GM19023 (cell line): ENCODE results near the gene RSKR.
"Not testable (repeated sequence)": the region's sequence is repeated elsewhere in the genome, so short reads cannot be mapped to it uniquely, and the experiment has no call there.

Experiments used
- ATAC-seq: cut with Tn5 transposase; IDR thresholded peaks from one replicate; pipeline ENCODE4 v1.9.1; 2021; ENCODE audit warnings: mild to moderate bottlenecking, moderate library complexity; ENCODE audit not compliant: unreplicated experiment

Gene RSKR

GRCh38 chr17:28578246-28579195 lies 35.5 kb downstream of the RSKR start:
- ATAC-seq, result no peak

GRCh38 chr17:28577466-28577824 lies 36.5 kb downstream of the RSKR start:
- ATAC-seq, result no peak

GRCh38 chr17:28576758-28577465 lies 37.1 kb downstream of the RSKR start, which contains the start of gene ALDOC:
ALDOC (minus strand) TSS chr17:28576895; CDS start chr17:28575532, 1,363 bp downstream.
- ATAC-seq, result peak; percentile 87

GRCh38 chr17:28576016-28576415 lies 38.0 kb downstream of the RSKR start:
- ATAC-seq, result not testable (repeated sequence)

- no peak for ATAC-seq
Observed at GRCh38 chr17:28575126-28575795, 38.7 kb downstream of the RSKR start.

GRCh38 chr17:28574526-28574925 lies 39.5 kb downstream of the RSKR start:
- ATAC-seq, result no peak

- ATAC-seq, result no peak
Observed at GRCh38 chr17:28573966-28574480, 40.0 kb downstream of the RSKR start.

- no peak for ATAC-seq
Observed at GRCh38 chr17:28573521-28573920, 40.5 kb downstream of the RSKR start.

GRCh38 chr17:28573040-28573380 lies 41.0 kb downstream of the RSKR start:
- ATAC-seq, result no peak

GRCh38 chr17:28572259-28573039 lies 41.5 kb downstream of the RSKR start:
- no peak for ATAC-seq

GRCh38 chr17:28571361-28572122 lies 42.4 kb downstream of the RSKR start, which contains the start of gene PIGS:
PIGS (minus strand) TSS chr17:28571524; CDS start chr17:28571496, 28 bp downstream.
- peak; percentile 89 for ATAC-seq

GRCh38 chr17:28570716-28571360 lies 43.1 kb downstream of the RSKR start:
- peak; percentile 38 for ATAC-seq

- ATAC-seq, result no peak
Observed at GRCh38 chr17:28569446-28569845, 44.5 kb downstream of the RSKR start.

GRCh38 chr17:28567604-28568003 lies 46.4 kb downstream of the RSKR start:
- no peak for ATAC-seq

GRCh38 chr17:28563475-28563874 lies 50.5 kb downstream of the RSKR start:
- ATAC-seq, result no peak
